Activated T-cell treated with anti-CD3 and anti-CD28 coated beads for 24 hours (primary cell): Measurements from ENCODE around the gene SHC4.
"Not testable (repeated sequence)": the region's sequence is repeated elsewhere in the genome, so short reads cannot be mapped to it uniquely, and the experiment has no call there.

Experiments used
- DNase-seq: peaks from one replicate; pipeline ENCODE4 v3.0.0-alpha.2; 2020; ENCODE audit warnings: low read depth

SHC4 gene

DNA sequence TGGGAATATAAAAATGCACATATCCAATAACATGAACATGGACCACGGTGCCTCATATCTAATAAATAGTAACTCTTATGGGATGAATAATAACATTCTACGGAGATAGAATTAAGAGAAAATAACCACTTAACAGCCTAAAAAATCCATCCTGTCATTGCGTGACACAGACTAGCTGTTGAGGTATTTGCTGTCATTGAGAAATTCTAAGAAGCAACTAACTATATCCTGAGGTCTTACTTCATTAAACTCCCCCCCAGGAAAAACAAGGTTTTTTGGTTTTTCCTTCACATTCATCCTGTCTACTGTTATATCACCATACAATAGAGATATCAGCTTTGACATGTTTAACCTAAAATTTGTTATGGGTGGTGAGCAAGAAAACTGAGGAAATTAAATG lies 167.2 kb downstream of the SHC4 start:
- no peak for DNase-seq

DNA sequence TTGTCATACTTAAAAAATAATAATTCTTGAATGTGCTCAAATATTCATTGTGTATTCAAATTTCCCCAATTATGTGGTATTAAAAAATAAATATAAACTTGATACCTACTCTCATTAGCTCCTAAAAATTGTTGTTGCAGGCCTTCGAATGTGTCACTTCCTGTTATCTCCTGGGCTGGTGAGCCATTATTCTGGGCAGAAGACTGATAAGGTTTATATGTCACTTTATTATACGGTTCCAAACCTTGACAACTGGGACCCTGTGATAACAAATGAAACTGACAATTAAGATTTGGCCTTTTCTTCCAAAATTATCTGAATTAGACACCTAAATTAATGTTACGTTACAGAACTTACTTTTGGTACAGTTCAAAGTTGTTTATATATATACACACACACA lies 167.8 kb downstream of the SHC4 start:
- DNase-seq = no peak

DNA sequence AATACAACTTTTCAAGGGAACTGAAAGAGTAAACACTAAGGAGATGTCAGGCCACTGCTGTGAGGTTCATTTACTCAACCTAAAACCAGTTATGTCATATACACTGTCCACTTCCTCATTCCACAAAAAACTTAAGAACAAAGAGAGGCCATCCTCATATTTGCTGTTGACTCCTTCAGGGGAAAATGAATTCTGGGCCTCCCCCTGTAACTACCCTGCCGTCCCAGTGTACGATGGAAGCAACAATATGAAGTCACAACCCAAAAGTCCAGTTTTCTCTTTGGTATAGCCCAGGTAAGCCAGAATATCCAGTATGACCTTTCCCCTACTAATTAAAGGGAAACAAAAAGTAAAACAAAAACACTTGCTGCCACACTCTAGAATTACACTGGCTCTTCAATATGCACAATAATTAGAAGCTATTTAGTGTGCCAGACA lies 169.0 kb downstream of the SHC4 start:
- DNase-seq = no peak

DNA sequence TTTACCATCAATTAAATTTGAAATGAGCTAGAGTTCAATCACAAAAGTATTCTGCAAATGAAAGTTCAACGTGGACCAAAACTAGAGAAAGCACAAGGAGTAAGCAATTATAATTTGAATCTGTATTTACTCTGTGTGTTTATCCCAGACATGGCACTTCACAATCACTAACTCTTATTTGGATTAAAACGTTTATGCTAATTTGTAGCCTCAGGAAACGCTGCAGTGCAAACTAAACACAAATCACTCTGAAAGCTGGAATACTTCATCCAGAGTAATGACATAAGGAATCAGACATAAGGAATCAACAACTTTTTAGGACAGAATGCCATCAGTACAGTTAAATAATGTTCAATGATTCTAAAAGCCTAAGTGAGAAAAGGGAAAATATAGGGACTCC lies 171.3 kb downstream of the SHC4 start:
- DNase-seq = no peak

DNA sequence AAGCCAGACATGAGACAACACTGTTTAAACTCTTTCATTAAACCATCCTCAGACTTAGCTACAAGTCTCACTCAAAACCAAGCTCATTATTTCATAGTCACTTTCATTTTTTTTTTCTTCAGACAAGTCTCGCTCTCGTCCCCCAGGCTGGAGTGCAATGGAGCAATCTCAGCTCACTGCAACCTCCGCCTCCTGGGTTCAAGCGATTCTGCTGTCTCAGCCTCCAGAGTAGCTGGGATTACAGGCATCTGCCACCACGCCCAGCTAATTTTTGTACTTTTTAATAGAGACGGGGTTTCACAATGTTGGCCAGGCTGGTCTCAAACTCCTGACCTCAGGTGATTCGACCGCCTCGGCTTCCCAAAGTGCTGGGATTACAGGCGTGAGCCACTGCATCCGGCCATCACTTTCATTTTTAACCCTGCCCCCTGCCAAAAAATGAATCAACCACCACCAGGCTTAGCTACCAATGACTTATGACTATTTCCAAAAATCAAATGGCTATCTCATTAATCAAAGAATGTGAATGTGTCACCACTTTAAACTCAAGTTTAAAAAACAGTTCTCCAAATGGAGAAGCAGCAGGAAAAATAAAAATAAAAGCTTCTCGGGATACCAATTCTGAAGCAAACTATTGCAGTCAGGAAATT lies 173.1 kb downstream of the SHC4 start:
- not testable (repeated sequence) for DNase-seq

DNA sequence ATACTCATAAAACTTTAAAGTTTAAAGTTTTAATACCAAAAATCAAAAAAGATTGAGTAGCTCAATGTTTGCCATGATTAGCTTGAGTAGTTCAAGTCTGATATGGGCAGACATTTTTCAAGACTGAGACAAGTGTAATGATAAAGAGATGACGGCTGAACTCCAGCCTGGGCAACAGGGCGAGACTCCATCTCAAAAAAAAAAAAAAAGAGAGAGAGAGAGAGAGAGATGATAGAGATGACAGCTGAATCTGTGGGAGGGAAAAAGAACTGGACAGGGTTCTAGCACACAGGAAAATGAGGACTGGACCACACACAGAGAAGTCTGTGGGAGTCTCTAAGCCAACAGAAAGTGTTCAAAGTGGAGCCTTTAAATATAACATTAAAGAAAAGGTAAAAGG lies 178.0 kb downstream of the SHC4 start:
- DNase-seq = no peak

DNA sequence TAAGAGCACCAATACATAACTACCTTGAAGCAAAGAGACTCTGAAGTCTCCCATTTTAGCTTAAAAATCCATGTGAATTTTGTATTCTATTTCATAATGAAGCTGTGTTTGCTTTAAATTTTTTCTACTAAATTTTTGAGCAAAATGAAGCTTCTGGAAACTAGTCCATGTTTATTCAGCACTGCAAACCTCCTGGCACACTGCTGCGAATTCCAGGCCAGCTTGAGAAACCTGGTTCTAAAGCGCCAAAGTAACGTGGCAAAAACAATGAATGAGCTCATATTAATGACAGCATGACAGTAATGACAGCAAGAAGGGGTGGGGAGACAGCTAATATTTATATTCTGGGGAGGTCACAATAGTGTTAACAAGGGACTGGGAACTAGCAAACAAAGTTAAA lies 178.5 kb downstream of the SHC4 start:
- DNase-seq = no peak

DNA sequence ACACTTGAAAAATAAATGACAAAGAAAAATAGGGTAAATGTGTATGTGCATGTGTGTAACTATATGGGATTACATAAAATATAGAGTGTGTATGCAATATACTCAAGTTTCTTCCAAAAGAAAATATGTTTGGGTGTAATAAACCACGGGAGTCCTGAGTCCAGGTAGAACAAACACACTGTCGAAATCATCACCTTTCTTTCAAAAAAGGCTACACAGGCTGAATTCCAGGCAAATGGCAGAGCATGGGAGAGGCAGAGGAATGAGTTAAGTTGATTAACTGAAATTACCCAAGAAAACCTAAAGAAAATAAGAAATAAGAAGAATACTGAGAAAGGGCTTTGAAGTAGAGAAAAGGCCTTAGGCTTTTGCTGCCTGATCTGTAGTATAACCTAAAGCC lies 179.0 kb downstream of the SHC4 start:
- DNase-seq = no peak

DNA sequence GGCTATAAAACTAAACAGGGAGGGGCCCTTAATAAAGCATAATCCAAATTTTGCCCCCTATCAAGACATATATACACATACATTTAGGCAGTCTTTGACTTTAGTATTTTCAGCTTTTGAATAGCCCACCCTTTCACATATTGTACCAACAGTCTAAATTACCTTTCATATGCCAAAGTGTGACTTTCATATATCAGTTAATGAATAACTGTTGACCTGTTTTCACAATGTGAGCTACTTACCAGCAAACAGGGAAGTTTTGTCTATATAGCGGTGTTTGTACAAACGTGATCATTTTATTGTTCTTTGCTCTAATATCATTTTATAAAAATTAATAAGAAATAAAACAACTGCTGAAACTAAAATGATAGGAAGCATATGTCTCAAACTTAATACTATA lies 180.8 kb downstream of the SHC4 start:
- no peak for DNase-seq

DNA sequence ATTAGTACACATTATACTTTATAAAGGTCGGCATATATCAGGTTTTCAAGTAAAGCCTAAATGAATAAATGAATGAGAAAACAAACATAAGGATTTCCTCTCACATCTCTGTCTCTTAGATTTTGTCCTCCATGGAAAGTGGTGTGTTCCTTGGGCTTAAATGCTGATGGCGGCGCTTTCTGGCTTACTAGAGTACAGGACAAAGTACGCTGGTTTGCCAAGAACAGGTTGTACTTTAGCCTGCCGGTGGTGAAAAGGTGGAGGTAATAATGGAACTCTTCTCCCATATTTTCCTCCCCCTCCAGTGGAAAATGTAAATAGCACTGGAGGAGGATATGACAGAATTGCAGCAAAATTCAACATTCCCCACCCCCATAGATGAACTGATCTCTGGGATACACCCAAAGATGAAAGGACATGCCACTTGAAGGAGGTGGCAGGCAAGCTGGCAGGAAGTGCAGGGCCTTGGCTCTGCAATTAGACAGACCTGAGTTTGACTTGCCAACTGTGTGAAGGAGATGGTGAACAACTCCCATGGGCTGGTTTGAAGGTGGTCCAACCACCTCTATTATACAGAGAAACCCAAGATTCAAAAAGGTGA lies 182.1 kb downstream of the SHC4 start:
- no peak for DNase-seq

DNA sequence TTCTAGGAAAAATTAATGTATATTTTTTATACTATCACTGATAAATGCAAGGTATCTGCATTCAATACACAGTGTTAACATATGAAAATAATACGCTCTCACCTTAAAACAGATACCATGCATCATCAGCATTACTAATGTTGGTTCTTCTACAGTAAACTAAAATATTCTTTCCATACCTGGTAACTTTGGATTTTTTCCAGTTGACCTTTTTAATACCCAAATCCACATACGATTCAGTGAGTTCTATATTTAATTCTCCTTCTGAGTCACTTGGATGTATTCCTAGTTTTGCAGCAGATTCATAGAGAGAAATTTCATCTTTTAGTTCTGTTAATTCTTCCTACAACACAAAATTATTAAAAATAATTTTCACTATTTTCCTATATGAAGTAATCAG lies 182.7 kb downstream of the SHC4 start:
- no peak for DNase-seq

DNA sequence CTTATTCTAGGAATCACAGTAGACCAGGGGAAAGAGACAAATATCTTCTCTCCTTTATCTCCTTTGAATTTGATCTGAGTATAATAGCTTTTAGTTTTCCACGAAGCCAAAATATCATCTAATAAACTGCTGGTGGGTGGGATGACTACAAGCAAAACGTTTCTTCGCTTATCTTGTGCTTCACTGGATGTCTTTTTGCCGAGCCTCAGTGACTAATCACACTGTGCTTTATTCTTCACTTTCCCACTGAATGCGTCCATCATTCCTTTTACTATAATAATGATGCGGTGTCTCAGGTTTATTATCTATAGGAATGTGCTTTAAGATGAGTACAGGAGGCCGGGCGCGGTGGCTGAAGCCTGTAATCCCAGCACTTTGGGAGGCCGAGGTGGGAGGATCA lies 185.4 kb downstream of the SHC4 start:
- no peak for DNase-seq

DNA sequence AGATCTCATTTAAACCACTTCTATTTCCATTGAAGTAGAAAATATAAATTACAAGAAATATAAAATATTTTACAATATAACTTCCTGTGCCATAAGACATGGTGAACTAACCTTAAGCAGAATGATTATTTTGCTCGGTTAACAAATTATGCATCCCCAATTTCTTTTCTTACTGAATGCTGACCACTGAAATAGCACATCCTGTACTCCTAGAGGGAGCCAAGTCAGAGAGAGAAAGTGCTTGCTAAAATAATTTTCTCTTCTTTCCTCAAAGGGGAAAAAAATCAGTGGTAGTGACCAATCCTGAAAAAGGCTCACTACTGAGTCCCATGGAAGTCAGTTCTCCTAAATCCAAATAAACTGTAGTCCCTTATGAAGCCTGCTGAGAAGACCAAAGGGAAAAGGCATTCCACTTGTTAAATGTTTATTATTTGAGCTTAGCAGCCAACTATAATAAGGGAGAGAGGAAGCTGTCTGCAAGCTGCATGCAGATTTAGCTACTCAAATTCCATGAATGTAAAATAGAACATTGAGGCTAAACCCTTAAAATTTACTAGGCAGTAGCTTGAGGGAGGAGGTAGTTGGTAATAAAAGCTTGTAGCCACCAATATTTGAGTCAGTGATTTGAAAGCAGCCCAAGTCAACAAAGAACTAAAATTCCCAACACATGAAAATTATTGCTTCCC lies 185.9 kb downstream of the SHC4 start:
- no peak for DNase-seq

DNA sequence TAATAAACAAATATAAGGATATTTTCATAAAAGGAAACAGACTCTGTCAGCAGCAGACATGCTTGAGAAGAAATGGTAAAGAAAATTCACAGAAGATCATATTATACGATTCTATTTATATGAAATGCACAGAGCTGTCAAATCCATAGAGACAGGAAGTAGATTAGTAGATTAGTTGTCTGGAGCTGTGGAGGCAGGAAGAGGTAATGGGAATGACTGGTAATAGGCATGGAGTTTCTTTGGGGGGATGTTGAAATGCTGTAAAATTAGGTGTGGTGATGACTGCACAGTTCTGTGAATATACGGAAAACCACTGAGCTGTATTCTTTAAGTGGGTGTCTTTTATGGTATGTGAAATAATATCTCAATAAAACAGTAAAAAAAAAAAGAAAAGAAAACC lies 188.2 kb downstream of the SHC4 start:
- no peak for DNase-seq

DNA sequence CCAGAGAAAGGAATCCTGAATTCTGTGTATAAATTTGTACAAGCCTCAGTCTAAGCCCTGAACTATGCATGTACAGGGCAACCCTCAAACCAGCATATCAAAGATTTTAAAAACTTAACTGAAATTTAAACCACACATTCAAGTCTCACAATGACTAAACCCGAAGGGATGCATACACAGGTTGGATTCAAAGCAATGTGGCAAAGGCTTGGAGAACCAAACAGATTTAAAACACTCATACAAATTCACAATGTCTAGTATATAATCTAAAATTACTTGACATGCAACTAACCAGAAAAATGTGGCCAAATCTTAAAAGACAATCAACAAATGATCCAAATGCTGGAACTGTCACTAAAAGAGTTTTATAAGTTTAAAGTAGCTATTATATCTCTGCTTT lies 189.2 kb downstream of the SHC4 start:
- no peak for DNase-seq
